Thoracic aorta (tissue), 2 donors: ENCODE results near the gene SSH3. TPM values are rescaled to one million over a fixed set of nuclear protein-coding genes. Genes with fewer than 3 reads are reported as not detected.

Source experiments
- ATAC-seq: fragments of 150-250 bp; one replicate; pipeline ENCODE4 v1.8.0; 2017; ENCODE audit warnings: low read depth; ENCODE audit not compliant: insufficient number of reproducible peaks, low FRiP score
- DNase-seq: peaks from one replicate; pipeline ENCODE4 v3.0.0-alpha.2; 2020; ENCODE audit warnings: low spot score
- H3K27ac ChIP-seq, 2 donors: fragments of 200-600 bp; sonication (generic); 1 replicate in 1 of 2; 2 replicates in 1 of 2; pipeline ENCODE4 v1.5.1; 2016; ENCODE audit warnings: mild to moderate bottlenecking in 2 of 2, moderate library complexity in 2 of 2
- H3K27me3 ChIP-seq: fragments of 200-600 bp; sonication (generic); replicated peaks from 2 replicates; pipeline ENCODE4 v1.6.0; 2016; ENCODE audit warnings: mild to moderate bottlenecking; ENCODE audit not compliant: insufficient read depth
- H3K36me3 ChIP-seq: fragments of 200-600 bp; sonication (generic); one replicate; pipeline ENCODE4 v1.5.1; 2016
- H3K4me1 ChIP-seq, 2 donors: fragments of 200-600 bp; sonication (generic); 1 replicate in 1 of 2; 2 replicates in 1 of 2; pipeline versions ENCODE4 v1.5.1 to v1.6.0; 2016; ENCODE audit warnings: low read depth in 2 of 2, mild to moderate bottlenecking in 1 of 2; ENCODE audit not compliant: control insufficient read depth in 1 of 2
- H3K4me3 ChIP-seq: fragments of 200-600 bp; sonication (generic); 2 replicates; pipeline ENCODE4 v1.5.1; 2016; ENCODE audit warnings: mild to moderate bottlenecking
- H3K9me3 ChIP-seq: fragments of 200-600 bp; sonication (generic); 2 replicates; pipeline ENCODE4 v1.5.1; 2016
- CTCF ChIP-seq: fragments of 200-600 bp; sonication (generic); IDR thresholded peaks from one replicate; pipeline ENCODE4 v1.5.1; 2019; ENCODE audit warnings: antibody characterized with exemption
- total RNA-seq, 2 donors: library from RNA; depleted of rRNA; stranded (reverse); fragments of >200 nt; gene quantifications; one replicate each; pipeline versions ENCODE4 v1.1.0 to v1.2.3, GENCODE V29; 2016

Gene SSH3
- total RNA-seq, 2 donors from 2014 or later, result 39.4 to 59.0 TPM

DNA sequence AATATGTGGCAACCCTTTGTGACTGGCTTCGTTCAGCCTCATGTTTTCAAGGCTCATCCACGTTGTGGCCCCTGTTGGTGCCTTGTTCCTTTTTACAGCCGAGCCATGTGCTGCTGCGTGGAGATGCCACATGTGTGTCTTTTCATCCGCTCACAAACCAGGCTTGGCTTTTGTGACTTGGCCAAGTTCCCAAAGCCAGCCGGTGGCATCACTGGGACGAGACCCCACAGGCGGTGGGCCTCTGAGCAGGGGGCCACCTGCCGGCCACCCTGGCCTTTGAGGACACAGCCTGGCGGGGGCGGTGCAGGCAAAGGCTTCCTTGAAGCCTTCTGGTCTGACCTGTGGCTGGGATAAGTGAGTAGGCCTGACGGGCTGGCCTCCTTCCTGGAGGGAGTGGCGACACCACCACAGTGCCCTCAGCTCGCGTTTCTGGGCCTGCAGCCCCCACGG, 26.5 kb upstream of the SSH3 start:
- no peak for TF ChIP-seq CTCF
- ATAC-seq (no peak), DNase-seq (no peak)
- H3K27me3 ChIP-seq, result no peaks in the 10 kb centered on the region
- peaks cover 57 to 72% of the 10 kb centered on the region in 2 donors for H3K4me1 ChIP-seq
- H3K36me3 ChIP-seq, result peaks cover 30% of the 10 kb centered on the region
- no peaks in the 10 kb centered on the region for H3K9me3 ChIP-seq
- H3K4me3 ChIP-seq, result peak overlapping the region; percentile 68
- peak overlapping the region; percentile 81 to 84 for H3K27ac ChIP-seq

DNA sequence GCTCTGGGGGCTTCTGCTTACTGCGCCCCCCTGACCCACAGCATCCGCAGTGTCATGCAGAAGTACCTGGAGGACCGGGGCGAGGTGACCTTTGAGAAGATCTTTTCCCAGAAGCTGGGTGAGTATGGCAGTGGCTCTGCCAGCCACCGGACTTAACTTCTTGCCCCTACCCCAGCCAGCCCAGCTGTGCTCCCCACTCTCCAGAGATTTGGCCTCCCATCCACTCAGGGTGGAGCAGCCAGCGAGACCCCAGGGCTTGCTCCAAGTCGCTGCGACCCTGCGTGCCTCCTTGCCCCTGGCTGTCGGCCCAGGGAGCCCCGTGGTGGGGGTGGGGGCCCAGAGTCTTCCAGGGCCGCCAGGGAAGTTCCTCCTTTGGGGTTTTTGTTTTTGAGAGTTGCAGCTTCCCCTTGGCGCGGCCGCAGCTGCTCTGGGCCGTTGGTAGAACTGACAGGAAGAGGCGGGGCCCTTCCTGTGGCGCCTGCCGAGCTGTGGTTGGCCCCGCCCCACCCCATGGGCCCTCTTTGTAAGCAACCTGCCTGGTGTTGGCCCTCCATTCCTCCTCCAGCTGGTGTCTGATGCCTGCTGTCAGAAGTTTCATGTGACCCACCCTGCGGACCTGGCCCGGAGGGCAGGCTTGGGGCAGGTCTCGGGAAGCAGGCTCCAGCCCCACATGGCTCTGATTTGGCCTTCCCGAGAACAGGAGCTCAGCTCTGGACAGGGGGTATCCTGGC, 25.9 kb upstream of the SSH3 start:
- peak overlapping the region; percentile 68 for H3K4me3 ChIP-seq
- H3K27me3 ChIP-seq, result no peaks in the 10 kb centered on the region
- peak overlapping the region; percentile 81 to 84 for H3K27ac ChIP-seq
- DNase-seq (peak; percentile 56), ATAC-seq (peak; percentile 63)
- peaks cover 51 to 67% of the 10 kb centered on the region in 2 donors for H3K4me1 ChIP-seq
- no peaks in the 10 kb centered on the region for H3K9me3 ChIP-seq
- TF ChIP-seq CTCF, result no peak
- peaks cover 36% of the 10 kb centered on the region for H3K36me3 ChIP-seq

GRCh38 chr11:67278135-67278938, 25.0 kb upstream of the SSH3 start:
- peak overlapping the region; percentile 68 for H3K4me3 ChIP-seq
- H3K27ac ChIP-seq, result peak overlapping the region; percentile 81 to 84
- H3K36me3 ChIP-seq, result peaks cover 45% of the 10 kb centered on the region
- ATAC-seq (no peak), DNase-seq (no peak)
- no peaks in the 10 kb centered on the region for H3K9me3 ChIP-seq
- peaks cover 41 to 63% of the 10 kb centered on the region in 2 donors for H3K4me1 ChIP-seq
- TF ChIP-seq CTCF, result no peak
- no peaks in the 10 kb centered on the region for H3K27me3 ChIP-seq

DNA sequence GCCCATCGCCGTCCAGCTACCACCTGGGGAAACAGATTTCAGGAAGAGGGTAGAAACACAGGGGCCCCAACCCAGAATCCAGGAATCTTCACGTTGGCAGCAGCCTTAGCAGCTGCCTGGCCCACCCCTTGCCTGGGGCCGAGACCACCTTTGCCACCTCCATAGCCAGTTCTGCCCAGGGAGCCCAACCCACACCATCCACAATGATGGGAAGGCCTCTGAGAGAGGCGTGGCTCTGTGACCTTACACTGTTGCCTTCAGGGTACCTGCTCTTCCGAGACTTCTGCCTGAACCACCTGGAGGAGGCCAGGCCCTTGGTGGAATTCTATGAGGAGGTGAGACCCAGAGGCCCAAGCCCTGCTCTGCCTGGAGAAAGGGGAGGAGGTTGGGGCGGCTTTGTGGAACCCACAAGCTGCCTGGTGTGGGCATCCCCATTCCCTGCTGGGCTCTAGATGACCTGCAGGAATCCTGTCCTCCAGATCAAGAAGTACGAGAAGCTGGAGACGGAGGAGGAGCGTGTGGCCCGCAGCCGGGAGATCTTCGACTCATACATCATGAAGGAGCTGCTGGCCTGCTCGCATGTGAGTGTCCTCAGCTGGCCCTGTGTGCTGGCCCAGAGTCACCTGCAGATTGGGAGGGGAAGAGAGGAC, 24.3 kb upstream of the SSH3 start:
- TF ChIP-seq CTCF, result no peak
- DNase-seq, result no peak
- no peak for ATAC-seq
- Histone ChIP-seq H3K9me3 (no peaks in the 10 kb centered on the region), H3K4me1 (peaks cover 34 to 56% of the 10 kb centered on the region in 2 donors), H3K27ac (peak overlapping the region in 1 of 2 donors; percentile 81), H3K27me3 (no peaks in the 10 kb centered on the region), H3K4me3 (no peak overlapping the region), H3K36me3 (peaks cover 53% of the 10 kb centered on the region)
